GM21515 (cell line): Measurements from ENCODE around the gene CDC42BPG.
A peak's percentile ranks its signal among the peaks of the same experiment; 100 is the strongest.
"Not testable (repeated sequence)": the region's sequence is repeated elsewhere in the genome, so short reads cannot be mapped to it uniquely, and the experiment has no call there.

Source experiments
- ATAC-seq: cut with Tn5 transposase; IDR thresholded peaks from one replicate; pipeline ENCODE4 v1.9.1; 2021; ENCODE audit not compliant: unreplicated experiment

CDC42BPG gene

DNA sequence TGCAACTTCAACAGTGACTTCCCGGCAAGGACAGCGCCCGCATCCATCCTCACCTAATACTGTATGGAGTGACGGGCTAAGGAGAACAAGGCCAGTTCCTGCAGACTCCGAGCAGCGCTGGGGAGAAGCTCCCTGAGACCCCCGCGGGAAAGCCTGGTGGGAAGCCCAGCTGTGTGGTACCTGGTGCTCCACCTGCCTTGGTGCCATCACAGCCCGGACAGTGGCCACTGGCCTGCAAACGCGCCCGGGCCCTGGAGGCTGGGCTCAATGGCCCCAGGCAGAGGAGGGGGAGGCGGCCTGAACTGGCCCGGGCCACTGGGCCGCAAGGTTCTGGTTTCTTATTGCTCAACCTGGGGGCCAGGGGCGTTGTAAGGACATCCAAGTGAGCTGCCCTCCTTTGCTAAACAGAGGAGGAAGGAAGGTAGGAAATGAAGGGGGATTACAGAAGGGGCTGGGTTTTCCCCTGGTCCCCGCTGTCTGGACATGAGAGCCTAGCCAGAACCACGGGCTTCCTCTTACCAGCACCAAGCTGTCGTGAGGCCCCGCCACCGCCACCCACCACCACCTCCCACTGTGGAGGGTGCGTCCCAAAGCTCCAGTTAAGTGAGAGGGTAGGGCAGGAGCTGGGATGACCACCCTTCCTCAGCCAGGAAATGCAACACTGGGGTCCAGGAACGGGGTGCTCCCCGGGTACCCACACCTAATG lies 8.5 kb upstream of the CDC42BPG start:
- ATAC-seq: no peak

GRCh38 chr11:64851831-64852351 lies 7.4 kb upstream of the CDC42BPG start:
- no peak for ATAC-seq

GRCh38 chr11:64850979-64851567 lies 6.6 kb upstream of the CDC42BPG start:
- peak; percentile 54 for ATAC-seq

- no peak for ATAC-seq
Measured at GRCh38 chr11:64849598-64850356, 5.3 kb upstream of the CDC42BPG start.

GRCh38 chr11:64848826-64849597 lies 4.6 kb upstream of the CDC42BPG start:
- ATAC-seq: no peak

GRCh38 chr11:64848214-64848825 lies 3.9 kb upstream of the CDC42BPG start:
- no peak for ATAC-seq

DNA sequence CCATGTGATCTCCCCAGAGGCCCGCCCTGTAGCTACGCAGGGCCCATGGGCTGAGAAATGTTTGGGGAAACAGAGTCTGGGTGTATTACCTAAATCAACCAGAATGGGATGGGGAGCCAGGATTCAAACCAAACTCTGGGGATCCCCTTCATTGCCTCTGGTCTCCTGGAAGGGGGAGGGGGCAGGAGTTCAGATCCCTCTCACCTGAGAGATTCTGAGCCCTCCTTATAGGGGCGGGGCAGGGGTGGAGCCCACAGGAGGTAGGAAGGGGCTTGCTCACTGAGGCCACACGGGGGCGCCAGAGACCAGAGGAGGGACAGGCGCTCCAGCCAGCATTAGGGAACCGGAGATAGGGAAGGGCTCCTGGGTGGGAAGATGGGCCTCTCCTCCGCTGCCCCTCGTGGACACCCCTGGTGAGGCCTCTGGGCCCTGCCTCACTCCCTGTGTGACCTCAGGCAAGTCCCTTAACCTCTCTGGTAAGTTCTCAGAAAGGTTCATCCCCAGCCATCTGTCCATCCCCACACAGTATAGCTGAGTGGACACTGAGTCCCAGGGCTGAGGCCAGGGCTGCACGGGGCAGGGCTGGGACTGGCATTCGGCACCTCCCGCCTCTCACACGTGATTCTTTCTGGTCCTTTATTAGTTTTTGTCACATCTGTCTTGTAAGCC lies 2.7 kb upstream of the CDC42BPG start:
- ATAC-seq: peak; percentile 29

GRCh38 chr11:64845776-64846129 lies 1.3 kb upstream of the CDC42BPG start:
- ATAC-seq: not testable (repeated sequence)

- no peak for ATAC-seq
Measured at GRCh38 chr11:64845129-64845775, 799 bp upstream of the CDC42BPG start.

DNA sequence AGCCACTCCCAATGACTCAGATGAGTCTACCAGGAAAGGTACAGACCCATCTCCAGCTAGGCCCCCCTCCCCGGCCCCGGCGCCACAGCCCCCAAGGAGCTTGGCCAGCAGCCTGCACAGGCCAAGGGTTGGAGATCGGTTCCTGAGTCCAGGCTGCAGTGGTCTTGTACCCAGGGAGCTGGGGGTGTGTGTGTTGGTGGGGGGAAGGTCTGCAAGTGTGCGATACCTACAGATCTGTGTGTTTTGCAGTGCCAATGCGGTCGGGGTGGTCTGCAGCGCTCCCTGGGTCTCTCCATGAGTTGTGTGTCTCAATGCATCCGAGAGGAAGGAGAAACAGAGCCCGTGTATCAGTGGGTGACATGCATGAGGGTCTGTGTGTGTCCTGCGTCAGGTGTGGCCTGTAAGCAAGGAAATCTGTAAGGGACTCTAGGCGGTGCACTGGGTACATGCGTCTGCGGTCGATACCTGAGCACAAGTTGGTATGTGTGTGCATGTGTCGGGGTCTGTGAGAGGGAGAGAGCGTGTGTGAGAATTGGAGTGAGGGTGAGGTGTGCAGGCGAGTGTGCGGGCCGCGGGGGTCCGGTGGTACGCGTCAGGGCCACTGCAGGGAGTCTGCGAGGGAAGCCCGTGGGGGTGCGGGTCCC lies 645 bp downstream of the CDC42BPG start:
- ATAC-seq: no peak

GRCh38 chr11:64842851-64843685 lies 1.4 kb downstream of the CDC42BPG start:
- ATAC-seq: no peak

GRCh38 chr11:64842366-64842759 lies 2.1 kb downstream of the CDC42BPG start:
- no peak for ATAC-seq

DNA sequence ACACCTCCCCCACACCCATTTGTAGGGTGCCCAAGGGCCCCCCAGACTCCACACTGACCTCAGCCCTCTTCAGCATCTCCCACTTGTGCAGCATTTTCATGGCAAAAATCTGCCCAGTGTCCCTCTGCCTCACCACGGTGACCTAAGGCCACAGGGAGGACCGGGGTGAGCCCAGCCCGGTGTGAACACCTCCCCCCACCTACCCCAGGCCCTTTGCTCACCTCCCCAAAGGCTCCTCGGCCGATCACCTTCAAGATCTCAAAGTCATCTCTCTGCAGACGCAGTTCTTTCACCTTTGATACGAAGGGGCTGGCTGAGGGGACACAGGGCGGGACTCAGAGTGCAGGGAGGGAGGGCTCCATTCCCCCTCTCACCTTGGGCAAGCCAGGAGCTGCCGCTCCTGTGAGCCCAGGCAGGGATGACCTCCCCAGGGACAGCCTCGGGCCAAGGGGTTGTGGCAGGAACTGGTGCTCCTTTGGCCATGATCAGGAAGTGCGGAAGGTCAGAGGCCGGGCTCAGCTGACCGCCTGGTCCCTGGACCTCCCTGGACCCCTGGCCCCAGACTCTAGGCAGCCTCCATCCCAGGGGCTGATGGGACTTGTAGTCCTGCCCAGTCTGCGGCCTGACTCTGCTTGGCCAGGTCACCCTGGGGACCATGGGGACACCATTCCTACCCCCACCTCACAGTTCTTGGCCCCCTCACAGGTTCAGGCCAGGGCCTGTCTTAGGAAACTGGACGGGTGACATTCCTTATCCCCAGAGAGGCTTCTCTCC lies 2.7 kb downstream of the CDC42BPG start:
- no peak for ATAC-seq

- ATAC-seq: no peak
Measured at GRCh38 chr11:64839887-64840782, 4.3 kb downstream of the CDC42BPG start.

GRCh38 chr11:64839335-64839734 lies 5.1 kb downstream of the CDC42BPG start:
- no peak for ATAC-seq

DNA sequence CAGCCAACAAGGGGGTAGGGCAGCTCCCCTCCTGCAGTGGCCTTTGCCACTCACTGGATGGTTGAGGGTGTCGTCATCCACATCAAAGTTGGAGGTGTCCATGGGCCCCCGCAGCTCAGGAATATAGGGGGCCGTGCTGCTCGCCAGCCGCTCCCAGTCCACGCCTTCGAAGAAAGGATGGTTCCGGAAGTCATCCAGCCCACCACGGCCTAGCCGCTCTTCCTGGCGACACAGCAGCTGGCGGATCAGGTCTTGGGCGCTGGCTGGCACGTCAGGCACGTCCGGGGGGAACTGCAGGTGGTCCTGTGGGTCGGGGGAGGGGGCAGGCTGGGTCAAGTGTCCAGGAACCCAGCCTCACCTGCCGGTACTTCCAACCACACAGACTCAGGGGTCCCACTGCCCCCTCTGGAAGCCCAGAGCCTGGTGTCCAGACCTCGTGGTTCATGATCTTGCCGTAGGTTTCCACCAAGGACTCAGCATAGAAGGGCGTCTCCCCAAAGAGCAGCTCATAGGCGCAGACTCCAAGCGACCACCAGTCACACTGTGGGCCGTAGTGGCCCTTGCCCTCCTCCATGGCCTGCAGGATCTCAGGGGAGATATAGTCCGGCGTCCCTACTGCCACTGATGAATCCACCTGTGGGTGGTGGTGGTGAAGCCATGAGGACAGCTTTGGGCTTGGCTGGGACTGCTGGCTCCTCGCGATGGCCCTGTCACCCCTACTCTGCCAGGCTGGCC lies 5.7 kb downstream of the CDC42BPG start:
- no peak for ATAC-seq
